HPDE6-E6E7 (cell line): ENCODE data around the gene BZW2.

Source experiments
- DNase-seq: peaks from one replicate; pipeline ENCODE4 v3.0.0; 2011; ENCODE audit warnings: missing footprints; ENCODE audit errors: extremely low spot score

The BZW2 gene

DNA sequence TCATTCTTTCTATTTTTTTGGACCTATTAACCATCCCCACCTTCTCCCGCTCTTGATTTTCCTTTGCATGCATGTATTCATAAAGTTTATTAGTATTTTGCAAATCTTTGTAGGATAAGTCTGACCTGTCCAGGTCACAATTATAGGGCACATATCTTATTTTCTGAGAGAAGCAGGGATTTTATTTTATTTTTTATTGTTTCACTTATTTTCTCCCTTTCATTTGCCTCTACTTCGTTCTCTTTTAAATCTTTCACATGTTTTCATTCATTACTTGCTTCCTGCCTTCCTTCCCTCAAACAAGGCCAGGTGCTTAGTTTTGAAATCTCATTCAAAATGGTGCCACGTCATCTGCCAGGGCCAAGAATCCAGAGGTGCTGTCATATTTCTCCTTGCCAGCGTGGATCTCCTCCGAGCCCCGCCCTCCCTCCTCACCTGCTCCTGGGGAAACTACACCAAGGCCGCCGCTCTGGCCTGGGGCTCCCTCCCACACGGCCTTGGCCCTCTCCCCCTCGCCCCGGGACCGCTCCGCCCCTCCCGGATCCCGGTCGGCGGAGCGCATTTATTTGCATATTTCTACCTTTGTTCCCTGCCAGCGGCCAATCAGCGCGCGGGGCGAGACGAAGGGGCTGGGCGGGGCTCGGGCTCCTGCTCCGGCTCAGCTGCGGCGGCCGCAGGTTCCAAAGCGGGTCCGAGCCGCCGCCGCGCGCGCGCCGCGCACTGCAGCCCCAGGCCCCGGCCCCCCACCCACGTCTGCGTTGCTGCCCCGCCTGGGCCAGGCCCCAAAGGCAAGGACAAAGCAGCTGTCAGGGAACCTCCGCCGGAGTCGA lies 107.3 kb downstream of the BZW2 start, which contains the start of gene TSPAN13:
TSS of gene TSPAN13 (plus strand) at position 654 of the 830 bp plus-strand sequence. CDS start 213 bp downstream, outside the sequence.
- peak; percentile 87 for DNase-seq

DNA sequence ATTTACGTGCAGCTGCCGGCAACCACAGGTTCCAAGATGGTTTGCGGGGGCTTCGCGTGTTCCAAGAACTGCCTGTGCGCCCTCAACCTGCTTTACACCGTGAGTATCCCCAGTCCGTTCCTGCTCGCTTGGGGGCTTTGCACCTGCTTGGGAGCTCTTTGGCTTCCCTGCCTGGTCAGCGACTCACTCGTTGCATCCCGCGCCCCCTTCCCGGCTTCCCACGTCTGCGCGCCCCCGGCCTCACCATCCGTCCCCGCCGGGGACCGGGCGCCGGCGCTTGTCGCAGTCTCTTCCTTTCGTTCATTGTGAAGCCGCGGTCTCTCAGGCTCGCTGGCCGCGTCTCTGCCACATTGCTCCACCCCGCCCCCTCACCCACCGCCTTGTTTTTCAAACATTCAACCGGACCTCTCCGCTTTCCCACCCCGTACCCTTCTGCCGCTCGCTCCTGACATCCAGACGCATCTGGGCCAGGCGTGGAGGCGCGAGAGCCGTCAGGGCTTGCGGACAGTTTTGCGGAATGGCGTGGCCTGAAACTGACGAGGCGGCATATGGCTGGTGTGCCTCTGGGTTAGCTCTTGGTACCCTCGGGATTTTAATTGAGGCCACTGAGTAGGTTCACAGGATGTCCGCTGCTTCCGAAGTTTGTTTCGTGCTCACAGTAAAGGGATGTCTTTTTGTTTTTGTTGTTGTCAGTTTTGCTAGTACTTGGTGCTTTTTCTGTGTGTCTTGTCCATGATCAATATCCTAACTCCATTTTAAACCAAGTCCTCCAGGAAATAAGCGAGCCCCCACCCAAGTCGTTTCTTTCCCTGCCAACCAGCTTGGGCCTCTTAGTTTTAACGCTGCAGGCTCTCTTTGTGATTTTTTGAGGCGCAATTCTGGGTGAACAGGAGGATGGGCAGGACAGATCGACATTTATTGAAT lies 108.2 kb downstream of the BZW2 start:
- no peak for DNase-seq

DNA sequence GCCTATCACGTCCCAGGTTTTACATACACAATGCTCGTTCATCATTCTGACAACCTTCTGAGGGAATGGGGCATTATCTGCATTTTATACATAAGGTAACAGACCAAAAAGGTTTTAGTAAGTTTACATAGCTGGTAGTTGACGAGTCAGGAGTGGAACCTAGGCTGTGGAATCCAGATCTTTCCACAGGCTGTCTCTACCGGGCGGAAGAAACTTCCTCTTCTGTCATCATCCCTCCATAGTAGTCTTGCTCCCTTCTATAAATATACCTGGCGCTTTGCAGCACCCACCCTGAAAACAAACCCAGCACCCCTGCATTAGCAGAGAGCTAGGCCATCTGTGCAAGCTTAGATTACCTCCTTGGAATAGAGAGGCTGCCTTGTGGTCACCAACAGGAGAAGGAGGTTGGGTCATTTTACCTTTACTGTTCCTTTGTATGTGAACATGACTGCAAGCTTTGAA lies 108.9 kb downstream of the BZW2 start:
- no peak for DNase-seq

DNA sequence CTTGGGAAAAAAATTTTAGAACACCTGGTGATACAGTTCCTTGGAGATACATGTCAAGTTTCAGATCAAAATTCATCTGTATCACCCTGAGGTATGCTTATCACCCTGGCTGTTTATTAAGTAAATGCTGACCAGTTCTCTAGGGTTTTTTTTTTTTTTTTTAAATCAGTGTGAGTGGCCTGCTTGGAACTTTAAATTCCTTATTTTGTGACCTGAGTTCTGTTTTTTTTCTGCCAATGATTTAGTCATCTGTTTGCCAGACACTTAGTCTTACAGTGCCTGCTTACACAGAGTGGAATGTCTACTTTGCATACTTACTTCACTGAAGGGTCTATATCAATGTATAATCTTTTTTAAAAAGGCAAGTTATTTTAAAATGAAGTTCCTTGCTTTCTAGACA lies 109.4 kb downstream of the BZW2 start:
- no peak for DNase-seq
